KMS-11 (cell line): ENCODE data around the gene DRC1.

ENCODE experiments used
- H2AFZ ChIP-seq: fragments of 200-600 bp; sonication (generic); 2 replicates; pipeline ENCODE4 v1.6.1; 2016; ENCODE audit warnings: antibody characterized with exemption, mixed run types, low read depth
- H3K27ac ChIP-seq: fragments of 200-600 bp; sonication (generic); 2 replicates; pipeline ENCODE4 v1.6.1; 2016; ENCODE audit warnings: mild to moderate bottlenecking, mixed run types
- H3K27me3 ChIP-seq: fragments of 200-600 bp; sonication (generic); 2 replicates; pipeline ENCODE4 v1.6.1; 2017; ENCODE audit warnings: mild to moderate bottlenecking, low read depth, mixed run types, moderate library complexity; ENCODE audit not compliant: insufficient read depth
- H3K36me3 ChIP-seq: fragments of 200-600 bp; sonication (generic); 2 replicates; pipeline ENCODE4 v1.6.1; 2017; ENCODE audit warnings: mild to moderate bottlenecking, mixed run types; ENCODE audit not compliant: insufficient read depth
- H3K4me1 ChIP-seq: fragments of 200-600 bp; sonication (generic); 2 replicates; pipeline ENCODE4 v1.6.1; 2016; ENCODE audit warnings: mild to moderate bottlenecking, low read depth, mixed run types; ENCODE audit not compliant: poor library complexity, severe bottlenecking
- H3K4me2 ChIP-seq: fragments of 200-600 bp; sonication (generic); 2 replicates; pipeline ENCODE4 v1.7.0; 2016; ENCODE audit warnings: mild to moderate bottlenecking, mixed run types
- H3K4me3 ChIP-seq: fragments of 200-600 bp; sonication (generic); IDR thresholded peaks from 2 replicates; pipeline ENCODE4 v1.6.1; 2017; ENCODE audit warnings: low read depth, low read length, mixed read lengths; ENCODE audit not compliant: insufficient read depth
- H3K79me2 ChIP-seq: fragments of 200-600 bp; sonication (generic); 2 replicates; pipeline ENCODE4 v1.6.1; 2016; ENCODE audit warnings: low read depth, mixed run types; ENCODE audit not compliant: insufficient read depth
- H3K9ac ChIP-seq: fragments of 200-600 bp; sonication (generic); 2 replicates; pipeline ENCODE4 v1.6.1; 2016; ENCODE audit warnings: mild to moderate bottlenecking, mixed run types
- H4K20me1 ChIP-seq: fragments of 200-600 bp; sonication (generic); 2 replicates; pipeline ENCODE4 v1.6.1; 2016; ENCODE audit warnings: mild to moderate bottlenecking, mixed run types; ENCODE audit not compliant: insufficient read depth
- CTCF ChIP-seq: fragments of 200-600 bp; sonication (generic); conservative IDR thresholded peaks from 2 replicates; pipeline ENCODE4 v1.6.1; 2017; ENCODE audit warnings: low read depth, mild to moderate bottlenecking, antibody characterized with exemption, low read length, moderate library complexity, mixed read lengths

Gene DRC1

GRCh38 chr2:26485099-26485498 is 83.4 kb downstream of the DRC1 start:
- Histone ChIP-seq H3K27ac (no peak overlapping the region), H2AFZ (no peak overlapping the region), H3K9ac (no peak overlapping the region), H4K20me1 (no peaks in the 10 kb centered on the region), H3K4me3 (no peak overlapping the region), H3K27me3 (no peaks in the 10 kb centered on the region), H3K4me2 (no peak overlapping the region), H3K79me2 (no peaks in the 10 kb centered on the region), H3K4me1 (no peaks in the 10 kb centered on the region), H3K36me3 (no peaks in the 10 kb centered on the region)
- no peak for TF ChIP-seq CTCF

- no peaks in the 10 kb centered on the region for H3K4me1 ChIP-seq
- H3K27me3 ChIP-seq: no peaks in the 10 kb centered on the region
- H2AFZ ChIP-seq: no peak overlapping the region
- no peaks in the 10 kb centered on the region for H4K20me1 ChIP-seq
- H3K4me2 ChIP-seq: no peak overlapping the region
- no peak overlapping the region for H3K9ac ChIP-seq
- H3K36me3 ChIP-seq: no peaks in the 10 kb centered on the region
- no peaks in the 10 kb centered on the region for H3K79me2 ChIP-seq
- no peak for TF ChIP-seq CTCF
- no peak overlapping the region for H3K4me3 ChIP-seq
- no peak overlapping the region for H3K27ac ChIP-seq
Measured at GRCh38 chr2:26485725-26486418, 84.2 kb downstream of the DRC1 start.

- Histone ChIP-seq H2AFZ (no peak overlapping the region), H3K4me2 (no peak overlapping the region), H3K4me1 (no peaks in the 10 kb centered on the region), H3K27me3 (no peaks in the 10 kb centered on the region), H3K36me3 (no peaks in the 10 kb centered on the region), H3K79me2 (no peaks in the 10 kb centered on the region), H3K27ac (no peak overlapping the region), H3K4me3 (no peak overlapping the region), H3K9ac (no peak overlapping the region), H4K20me1 (no peaks in the 10 kb centered on the region)
- no peak for TF ChIP-seq CTCF
Measured at GRCh38 chr2:26486789-26487188, 85.1 kb downstream of the DRC1 start.

- H3K79me2 ChIP-seq: no peaks in the 10 kb centered on the region
- H3K4me3 ChIP-seq: no peak overlapping the region
- no peak overlapping the region for H2AFZ ChIP-seq
- no peaks in the 10 kb centered on the region for H3K27me3 ChIP-seq
- no peak overlapping the region for H3K4me2 ChIP-seq
- no peak for TF ChIP-seq CTCF
- no peak overlapping the region for H3K27ac ChIP-seq
- no peaks in the 10 kb centered on the region for H4K20me1 ChIP-seq
- no peaks in the 10 kb centered on the region for H3K4me1 ChIP-seq
- no peaks in the 10 kb centered on the region for H3K36me3 ChIP-seq
- no peak overlapping the region for H3K9ac ChIP-seq
Measured at GRCh38 chr2:26487192-26487591, 85.5 kb downstream of the DRC1 start.
